ENCODE data around the gene CABCOCO1.

Gene CABCOCO1

DNA sequence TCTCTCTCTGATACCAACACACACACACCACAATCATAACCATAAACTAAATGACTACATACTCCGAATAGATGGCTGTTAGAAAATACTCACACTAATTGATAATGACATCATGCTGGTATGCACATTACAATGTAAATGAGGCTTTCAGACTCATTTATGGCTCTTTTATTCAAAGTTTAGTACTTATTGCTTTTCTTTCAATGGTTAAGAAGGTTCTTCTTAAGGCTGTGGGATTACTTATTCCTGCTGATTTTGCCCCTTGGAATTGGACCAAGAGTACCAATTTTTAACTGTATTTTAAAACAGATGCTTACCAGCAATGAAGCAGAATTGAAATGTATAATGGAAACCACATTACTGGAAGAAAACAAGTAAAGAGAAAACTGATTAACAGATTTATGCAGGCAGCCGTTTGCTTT lies 20.6 kb upstream of the CABCOCO1 start:
- no peak overlapping the region for H3K4me3 ChIP-seq (ENCODE audit: low read length)
- TF ChIP-seq, protein P1, sequence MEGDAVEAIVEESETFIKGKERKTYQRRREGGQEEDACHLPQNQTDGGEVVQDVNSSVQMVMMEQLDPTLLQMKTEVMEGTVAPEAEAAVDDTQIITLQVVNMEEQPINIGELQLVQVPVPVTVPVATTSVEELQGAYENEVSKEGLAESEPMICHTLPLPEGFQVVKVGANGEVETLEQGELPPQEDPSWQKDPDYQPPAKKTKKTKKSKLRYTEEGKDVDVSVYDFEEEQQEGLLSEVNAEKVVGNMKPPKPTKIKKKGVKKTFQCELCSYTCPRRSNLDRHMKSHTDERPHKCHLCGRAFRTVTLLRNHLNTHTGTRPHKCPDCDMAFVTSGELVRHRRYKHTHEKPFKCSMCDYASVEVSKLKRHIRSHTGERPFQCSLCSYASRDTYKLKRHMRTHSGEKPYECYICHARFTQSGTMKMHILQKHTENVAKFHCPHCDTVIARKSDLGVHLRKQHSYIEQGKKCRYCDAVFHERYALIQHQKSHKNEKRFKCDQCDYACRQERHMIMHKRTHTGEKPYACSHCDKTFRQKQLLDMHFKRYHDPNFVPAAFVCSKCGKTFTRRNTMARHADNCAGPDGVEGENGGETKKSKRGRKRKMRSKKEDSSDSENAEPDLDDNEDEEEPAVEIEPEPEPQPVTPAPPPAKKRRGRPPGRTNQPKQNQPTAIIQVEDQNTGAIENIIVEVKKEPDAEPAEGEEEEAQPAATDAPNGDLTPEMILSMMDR (conservative IDR thresholded peaks at IDR 0.05; ENCODE audit: low read depth, low read length): no peak
- DNase-seq (ENCODE audit: low read depth): no peak

DNA sequence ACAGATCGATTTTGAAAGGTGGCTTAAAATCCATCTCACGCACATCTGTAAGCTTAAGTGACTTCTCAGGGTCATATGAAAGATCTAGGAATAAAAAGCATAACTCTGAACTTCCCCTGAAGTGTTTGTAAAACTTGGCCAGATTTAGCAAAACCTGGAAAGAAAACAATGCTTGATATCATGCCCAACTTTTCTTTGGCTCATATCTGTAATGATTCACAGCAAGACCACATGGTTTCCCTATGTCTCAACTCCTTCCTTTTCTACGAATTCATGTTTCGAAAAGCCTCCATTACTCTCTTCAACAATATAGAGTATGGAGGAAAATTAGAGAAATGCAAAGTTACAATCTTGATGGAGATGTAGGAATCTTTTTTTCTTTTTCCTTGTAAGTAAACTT lies 20.1 kb upstream of the CABCOCO1 start:
- TF ChIP-seq, protein P1 (conservative IDR thresholded peaks at IDR 0.05; ENCODE audit: low read depth, low read length): no peak
- H3K4me3 ChIP-seq (ENCODE audit: low read length): no peak overlapping the region
- DNase-seq (ENCODE audit: low read depth): peak; percentile 72

DNA sequence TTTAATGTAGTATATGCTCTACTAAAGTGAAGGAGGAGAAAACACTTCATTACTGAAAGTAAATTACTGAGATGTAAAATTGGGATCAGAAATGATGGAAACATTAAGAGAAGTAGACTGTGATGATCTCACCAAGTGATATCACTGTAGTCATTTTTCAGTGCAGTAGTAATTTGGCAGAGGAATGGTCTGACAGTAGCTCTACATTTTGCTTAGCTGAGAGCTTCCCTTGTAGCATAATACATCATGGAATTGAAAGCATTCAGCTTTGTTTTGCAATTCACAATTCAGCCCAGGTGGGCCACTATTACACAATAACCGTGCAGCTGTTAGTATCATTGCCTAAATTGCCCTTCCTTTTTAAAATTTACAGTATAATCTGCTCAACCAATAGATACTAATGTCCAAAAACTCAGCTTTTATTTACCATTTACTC lies 19.4 kb upstream of the CABCOCO1 start:
- no peak for DNase-seq (ENCODE audit: low read depth)
- TF ChIP-seq, protein P1 (conservative IDR thresholded peaks at IDR 0.05; ENCODE audit: low read depth, low read length): no peak
- H3K4me3 ChIP-seq (ENCODE audit: low read length): no peak overlapping the region

DNA sequence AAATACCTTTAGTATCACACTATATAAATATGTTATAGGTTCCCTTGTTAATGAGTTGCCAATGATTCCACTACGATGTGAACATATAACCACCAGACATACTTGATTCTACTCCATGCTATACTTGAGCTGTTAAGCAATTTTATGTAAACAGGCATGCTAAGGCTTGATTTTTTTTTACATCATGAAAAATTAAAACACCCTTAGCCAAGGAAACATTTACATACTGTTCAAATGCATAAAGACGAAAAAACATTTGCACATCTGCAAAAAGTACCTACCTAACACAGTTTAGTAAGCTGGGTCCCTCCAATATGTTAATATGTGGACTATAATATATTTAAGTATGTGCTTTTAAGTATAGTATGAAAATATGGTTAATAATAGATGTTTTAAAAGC lies 9.0 kb upstream of the CABCOCO1 start:
- TF ChIP-seq, protein P1 (conservative IDR thresholded peaks at IDR 0.05; ENCODE audit: low read depth, low read length): no peak

DNA sequence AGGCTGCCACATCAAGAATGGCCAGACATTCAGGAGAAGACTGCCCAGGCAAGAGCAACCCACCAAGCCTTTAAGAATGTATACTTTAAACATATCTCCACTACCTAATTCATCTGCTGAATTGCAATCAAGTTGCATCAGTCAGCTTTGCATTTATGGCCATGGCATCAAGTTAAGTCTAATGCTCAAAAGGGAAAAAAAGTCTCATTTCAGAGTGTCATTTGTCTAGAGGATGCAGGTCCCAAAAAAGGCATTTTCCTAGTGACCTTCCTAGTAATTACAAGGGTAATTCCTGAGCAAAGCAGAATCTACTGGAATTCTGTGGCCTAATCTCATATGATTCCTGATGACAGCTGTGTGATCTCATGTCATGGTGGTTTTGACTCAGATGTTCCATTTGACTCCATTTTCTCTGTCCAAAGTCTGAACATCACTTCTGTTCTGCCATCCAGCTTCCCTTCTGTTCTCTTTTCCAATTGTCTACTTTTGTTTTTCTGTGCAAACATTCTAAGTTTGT lies 7.3 kb upstream of the CABCOCO1 start:
- DNase-seq (ENCODE audit: low read depth): no peak
- H3K4me3 ChIP-seq (ENCODE audit: low read length): no peak overlapping the region
- TF ChIP-seq, protein P1 (conservative IDR thresholded peaks at IDR 0.05; ENCODE audit: low read depth, low read length): no peak

More for the DNA sequence above, 9.0 kb upstream of the CABCOCO1 start:
- no peak overlapping the region for H3K4me3 ChIP-seq (ENCODE audit: low read length)
- DNase-seq (ENCODE audit: low read depth): no peak

DNA sequence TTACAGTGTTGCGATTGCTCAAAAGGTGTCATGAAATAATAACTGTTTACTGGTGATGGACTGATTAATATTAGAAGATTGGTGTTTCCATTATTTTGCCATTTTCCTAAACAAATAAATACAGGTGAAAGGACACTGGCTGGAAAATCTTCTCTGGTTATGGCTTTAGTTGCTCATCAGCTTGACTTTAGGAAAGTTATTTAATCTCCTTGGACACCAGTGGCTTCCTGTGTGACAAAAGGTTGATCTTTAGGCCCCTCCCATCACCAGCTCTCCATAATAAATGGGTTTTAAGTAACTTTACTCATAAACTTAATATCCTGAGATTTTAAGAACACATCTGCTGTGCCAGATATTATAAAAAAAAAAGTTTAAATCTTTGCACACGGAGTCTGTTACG lies 737 bp downstream of the CABCOCO1 start:
- DNase-seq (ENCODE audit: low read depth): peak; percentile 2
- H3K4me3 ChIP-seq (ENCODE audit: low read length): peak overlapping the region; percentile 64
- TF ChIP-seq, protein P1 (conservative IDR thresholded peaks at IDR 0.05; ENCODE audit: low read depth, low read length): no peak

DNA sequence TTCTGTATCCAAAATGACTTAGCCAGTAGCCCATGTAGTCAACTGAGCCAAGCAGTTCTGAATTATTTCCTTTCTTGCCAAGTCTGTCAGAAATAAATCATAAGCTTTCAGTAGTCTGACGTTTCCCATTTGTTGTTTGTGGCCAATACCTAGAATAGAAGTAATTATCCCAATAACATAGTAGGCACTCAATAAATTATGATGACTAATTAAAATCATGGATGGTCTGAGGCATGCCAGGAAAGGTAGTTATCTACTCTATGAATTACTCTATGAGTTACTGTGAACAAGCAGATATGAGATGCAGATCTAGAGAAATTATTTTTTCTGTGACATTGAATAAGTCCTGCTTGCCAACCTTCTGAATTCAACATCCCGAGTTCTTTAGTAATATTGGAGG lies 2.3 kb downstream of the CABCOCO1 start:
- peak; percentile 3 for DNase-seq (ENCODE audit: low read depth)
- TF ChIP-seq, protein P1 (conservative IDR thresholded peaks at IDR 0.05; ENCODE audit: low read depth, low read length): no peak

More for the DNA sequence above, 2.3 kb downstream of the CABCOCO1 start:
- H3K4me3 ChIP-seq (ENCODE audit: low read length): no peak overlapping the region

All from retinal pigment epithelial cell (primary cell).